Adipocyte (in vitro differentiated cells): Measurements from ENCODE around the gene HTD2.

Experiments
- DNase-seq: peaks from one replicate; pipeline ENCODE4 v3.0.0-alpha.2; 2015; ENCODE audit warnings: low read depth
- H3K27me3 ChIP-seq: replicated peaks from 2 replicates; pipeline ENCODE4 v1.7.0; 2013; ENCODE audit warnings: mild to moderate bottlenecking, low read length, moderate library complexity; ENCODE audit not compliant: control insufficient read depth, insufficient read depth
- H3K36me3 ChIP-seq: 2 replicates; pipeline ENCODE4 v1.7.0; 2013; ENCODE audit warnings: low read length, mild to moderate bottlenecking, moderate library complexity; ENCODE audit not compliant: control insufficient read depth, insufficient read depth, severe bottlenecking
- H3K4me1 ChIP-seq: 2 replicates; pipeline ENCODE4 v1.7.0; 2013; ENCODE audit warnings: mild to moderate bottlenecking, low read length, moderate library complexity; ENCODE audit not compliant: control insufficient read depth, insufficient read depth
- H3K4me3 ChIP-seq: 2 replicates; pipeline ENCODE4 v1.7.0; 2013; ENCODE audit warnings: mild to moderate bottlenecking, low read length, moderate library complexity
- H3K9ac ChIP-seq: 2 replicates; pipeline ENCODE4 v1.7.0; 2013; ENCODE audit warnings: mild to moderate bottlenecking, low read length, moderate library complexity
- H3K9me3 ChIP-seq: 2 replicates; pipeline ENCODE4 v1.7.0; 2013; ENCODE audit warnings: mild to moderate bottlenecking, low read length, moderate library complexity; ENCODE audit not compliant: control insufficient read depth

Gene HTD2

GRCh38 chr3:58293516-58293915, 12.8 kb upstream of the HTD2 start:
- Histone ChIP-seq H3K4me3 (no peak overlapping the region), H3K9me3 (peaks cover 8% of the 10 kb centered on the region), H3K36me3 (peaks cover 4% of the 10 kb centered on the region), H3K9ac (no peak overlapping the region), H3K27me3 (no peaks in the 10 kb centered on the region), H3K4me1 (no peaks in the 10 kb centered on the region)
- no peak for DNase-seq

- no peaks in the 10 kb centered on the region for H3K4me1 ChIP-seq
- peaks cover 3% of the 10 kb centered on the region for H3K27me3 ChIP-seq
- H3K9me3 ChIP-seq, result peaks cover 8% of the 10 kb centered on the region
- no peak for DNase-seq
- no peak overlapping the region for H3K4me3 ChIP-seq
- peaks cover 4% of the 10 kb centered on the region for H3K36me3 ChIP-seq
- H3K9ac ChIP-seq, result no peak overlapping the region
Measured at GRCh38 chr3:58296269-58296668, 10.1 kb upstream of the HTD2 start.

GRCh38 chr3:58296843-58297242, 9.5 kb upstream of the HTD2 start:
- Histone ChIP-seq H3K4me1 (no peaks in the 10 kb centered on the region), H3K27me3 (peaks cover 3% of the 10 kb centered on the region), H3K4me3 (no peak overlapping the region), H3K9me3 (peaks cover 8% of the 10 kb centered on the region), H3K36me3 (peaks cover 4% of the 10 kb centered on the region), H3K9ac (no peak overlapping the region)
- DNase-seq, result no peak

- H3K4me1 ChIP-seq, result no peaks in the 10 kb centered on the region
- H3K27me3 ChIP-seq, result peaks cover 3% of the 10 kb centered on the region
- H3K4me3 ChIP-seq, result no peak overlapping the region
- H3K9me3 ChIP-seq, result peaks cover 8% of the 10 kb centered on the region
- H3K36me3 ChIP-seq, result peaks cover 4% of the 10 kb centered on the region
- no peak overlapping the region for H3K9ac ChIP-seq
- DNase-seq, result no peak
Measured at GRCh38 chr3:58298190-58298589, 8.1 kb upstream of the HTD2 start.

GRCh38 chr3:58299075-58299474, 7.2 kb upstream of the HTD2 start:
- no peaks in the 10 kb centered on the region for H3K4me1 ChIP-seq
- no peak overlapping the region for H3K9ac ChIP-seq
- no peak for DNase-seq
- peaks cover 8% of the 10 kb centered on the region for H3K9me3 ChIP-seq
- H3K27me3 ChIP-seq, result peaks cover 3% of the 10 kb centered on the region
- H3K36me3 ChIP-seq, result peaks cover under 1% of the 10 kb centered on the region
- H3K4me3 ChIP-seq, result no peak overlapping the region

GRCh38 chr3:58299839-58300516, 6.3 kb upstream of the HTD2 start:
- Histone ChIP-seq H3K9ac (no peak overlapping the region), H3K36me3 (no peaks in the 10 kb centered on the region), H3K9me3 (peaks cover 7% of the 10 kb centered on the region), H3K4me1 (no peaks in the 10 kb centered on the region), H3K4me3 (no peak overlapping the region), H3K27me3 (peaks cover 3% of the 10 kb centered on the region)
- peak; percentile 77 for DNase-seq

GRCh38 chr3:58307639-58308215, 1.4 kb downstream of the HTD2 start:
- Histone ChIP-seq H3K36me3 (peaks cover 27% of the 10 kb centered on the region), H3K4me1 (peaks cover 19% of the 10 kb centered on the region), H3K9me3 (no peaks in the 10 kb centered on the region), H3K27me3 (no peaks in the 10 kb centered on the region), H3K9ac (peak overlapping the region; percentile 100), H3K4me3 (peak overlapping the region; percentile 97)
- peak; percentile 88 for DNase-seq

GRCh38 chr3:58308728-58309127, 2.4 kb downstream of the HTD2 start:
- H3K9ac ChIP-seq, result peak overlapping the region; percentile 100
- peaks cover 37% of the 10 kb centered on the region for H3K36me3 ChIP-seq
- no peaks in the 10 kb centered on the region for H3K27me3 ChIP-seq
- peak; percentile 34 for DNase-seq
- no peak overlapping the region for H3K4me3 ChIP-seq
- peaks cover 19% of the 10 kb centered on the region for H3K4me1 ChIP-seq
- H3K9me3 ChIP-seq, result no peaks in the 10 kb centered on the region

GRCh38 chr3:58317811-58318210, 11.5 kb downstream of the HTD2 start:
- peaks cover 9% of the 10 kb centered on the region for H3K4me1 ChIP-seq
- no peak overlapping the region for H3K9ac ChIP-seq
- no peaks in the 10 kb centered on the region for H3K9me3 ChIP-seq
- H3K4me3 ChIP-seq, result no peak overlapping the region
- no peaks in the 10 kb centered on the region for H3K27me3 ChIP-seq
- no peak for DNase-seq
- H3K36me3 ChIP-seq, result peaks cover 78% of the 10 kb centered on the region

- H3K36me3 ChIP-seq, result peaks cover 40% of the 10 kb centered on the region
- H3K4me3 ChIP-seq, result no peak overlapping the region
- no peak for DNase-seq
Measured at GRCh38 chr3:58321791-58322190, 15.5 kb downstream of the HTD2 start.

GRCh38 chr3:58322793-58323192, 16.5 kb downstream of the HTD2 start:
- no peak overlapping the region for H3K4me3 ChIP-seq
- H3K9me3 ChIP-seq, result no peaks in the 10 kb centered on the region
- peaks cover 35% of the 10 kb centered on the region for H3K4me1 ChIP-seq
- peaks cover 30% of the 10 kb centered on the region for H3K36me3 ChIP-seq
- DNase-seq, result no peak
- H3K9ac ChIP-seq, result no peak overlapping the region
- no peaks in the 10 kb centered on the region for H3K27me3 ChIP-seq

More at GRCh38 chr3:58321791-58322190, 15.5 kb downstream of the HTD2 start:
- peaks cover 35% of the 10 kb centered on the region for H3K4me1 ChIP-seq
- no peaks in the 10 kb centered on the region for H3K9me3 ChIP-seq
- H3K9ac ChIP-seq, result no peak overlapping the region
- H3K27me3 ChIP-seq, result no peaks in the 10 kb centered on the region
